H9 (cell line): ENCODE measurements around the gene SURF2. TPM values are rescaled to one million over a fixed set of nuclear protein-coding genes. Genes with fewer than 3 reads are reported as not detected.

ENCODE experiments used
- DNase-seq: peaks from one replicate; pipeline ENCODE4 v3.0.0-alpha.2; 2017
- H2AFZ ChIP-seq: one replicate; pipeline ENCODE4 v1.6.1; 2013; ENCODE audit warnings: mild to moderate bottlenecking, low read length, control low read depth, moderate library complexity
- H2AK5ac ChIP-seq: 2 replicates; pipeline ENCODE4 v1.6.1; 2013; ENCODE audit warnings: low read length, control low read depth, mixed read lengths; ENCODE audit not compliant: insufficient read length
- H2BK120ac ChIP-seq: one replicate; pipeline ENCODE4 v1.6.1; 2013; ENCODE audit warnings: low read depth, mild to moderate bottlenecking, low read length, control low read depth, inconsistent platforms; ENCODE audit not compliant: poor library complexity, severe bottlenecking
- H2BK12ac ChIP-seq: 2 replicates; pipeline ENCODE4 v1.6.1; 2013; ENCODE audit warnings: low read length, control low read depth, mixed read lengths, low read depth; ENCODE audit not compliant: insufficient read length
- H2BK15ac ChIP-seq: 2 replicates; pipeline ENCODE4 v1.6.1; 2013; ENCODE audit warnings: low read depth, low read length, control low read depth
- H2BK20ac ChIP-seq: one replicate; pipeline ENCODE4 v1.6.1; 2013; ENCODE audit warnings: low read depth, mild to moderate bottlenecking, low read length, control low read depth, inconsistent platforms; ENCODE audit not compliant: poor library complexity, severe bottlenecking
- H2BK5ac ChIP-seq: 2 replicates; pipeline ENCODE4 v1.6.1; 2013; ENCODE audit warnings: low read length, control low read depth, mixed read lengths; ENCODE audit not compliant: insufficient read length
- H3K14ac ChIP-seq: 2 replicates; pipeline ENCODE4 v1.6.1; 2013; ENCODE audit warnings: low read length, control low read depth; ENCODE audit not compliant: insufficient read depth
- H3K18ac ChIP-seq: 2 replicates; pipeline ENCODE4 v1.6.1; 2013; ENCODE audit warnings: low read depth, mild to moderate bottlenecking, mixed read lengths, low read length, control low read depth; ENCODE audit not compliant: insufficient read length
- H3K23ac ChIP-seq: 2 replicates; pipeline ENCODE4 v1.6.1; 2013; ENCODE audit warnings: low read length, control low read depth, mixed read lengths, low read depth; ENCODE audit not compliant: insufficient read length
- H3K23me2 ChIP-seq: 2 replicates; pipeline ENCODE4 v1.6.1; 2013; ENCODE audit warnings: low read depth, mild to moderate bottlenecking, mixed read lengths, low read length, control low read depth; ENCODE audit not compliant: insufficient read length, poor library complexity, severe bottlenecking
- H3K27ac ChIP-seq: 2 replicates; pipeline ENCODE4 v1.5.1; 2013; ENCODE audit warnings: low read length, control low read depth, mixed read lengths, low read depth; ENCODE audit not compliant: insufficient read length
- H3K27me3 ChIP-seq: 2 replicates; pipeline ENCODE4 v1.6.1; 2013; ENCODE audit warnings: low read length, control low read depth, inconsistent platforms; ENCODE audit not compliant: insufficient read depth
- H3K4ac ChIP-seq: 2 replicates; pipeline ENCODE4 v1.6.1; 2013; ENCODE audit warnings: low read depth, mild to moderate bottlenecking, control low read depth, inconsistent platforms, low read length, moderate library complexity
- H3K4me1 ChIP-seq: 2 replicates; pipeline ENCODE4 v1.6.1; 2013; ENCODE audit warnings: low read length, control low read depth, inconsistent platforms; ENCODE audit not compliant: insufficient read depth
- H3K4me2 ChIP-seq: 2 replicates; pipeline ENCODE4 v1.6.1; 2013; ENCODE audit warnings: low read length, control low read depth, mixed read lengths; ENCODE audit not compliant: insufficient read length, insufficient read depth
- H3K56ac ChIP-seq: 2 replicates; pipeline ENCODE4 v1.6.1; 2013; ENCODE audit warnings: low read depth, mild to moderate bottlenecking, mixed read lengths, low read length, control low read depth; ENCODE audit not compliant: insufficient read length
- H3K79me1 ChIP-seq: 2 replicates; pipeline ENCODE4 v1.6.1; 2013; ENCODE audit warnings: low read depth, mild to moderate bottlenecking, moderate library complexity, low read length, control low read depth, inconsistent platforms; ENCODE audit not compliant: insufficient read depth, poor library complexity, severe bottlenecking
- H3K79me2 ChIP-seq: 2 replicates; pipeline ENCODE4 v1.6.1; 2013; ENCODE audit warnings: low read length, control low read depth, inconsistent platforms; ENCODE audit not compliant: insufficient read depth
- H3K9ac ChIP-seq: 2 replicates; pipeline ENCODE4 v1.6.1; 2013; ENCODE audit warnings: low read length, control low read depth, mixed read lengths; ENCODE audit not compliant: insufficient read length; ENCODE audit errors: extremely low read depth
- H3K9me3 ChIP-seq: one replicate; pipeline ENCODE4 v1.6.1; 2013; ENCODE audit warnings: low read depth, low read length, inconsistent platforms; ENCODE audit not compliant: control insufficient read depth
- H3T11ph ChIP-seq: one replicate; pipeline ENCODE4 v1.6.1; 2013; ENCODE audit warnings: mild to moderate bottlenecking, low read length, control low read depth, inconsistent platforms
- H4K20me1 ChIP-seq: one replicate; pipeline ENCODE4 v1.6.1; 2013; ENCODE audit not compliant: control insufficient read depth, insufficient read length, insufficient read depth
- H4K5ac ChIP-seq: 2 replicates; pipeline ENCODE4 v1.6.1; 2013; ENCODE audit warnings: low read depth, mild to moderate bottlenecking, mixed read lengths, low read length, control low read depth; ENCODE audit not compliant: insufficient read length
- H4K8ac ChIP-seq: replicated peaks from 2 replicates; pipeline ENCODE4 v1.6.1; 2013; ENCODE audit warnings: low read length, control low read depth, mixed read lengths, low read depth; ENCODE audit not compliant: insufficient read length
- H4K91ac ChIP-seq: 2 replicates; pipeline ENCODE4 v1.6.1; 2013; ENCODE audit warnings: low read depth, mild to moderate bottlenecking, moderate library complexity, mixed read lengths, low read length, control low read depth; ENCODE audit not compliant: insufficient read length
- H3K27ac Mint-ChIP-seq, 3 experiments: 2 replicates in 2 of 3; 3 replicates in 1 of 3; pipeline ENCODE4 v1.8.0; 2020 to 2021; ENCODE audit warnings: mixed read lengths in 3 of 3, mild to moderate bottlenecking in 1 of 3, moderate library complexity in 1 of 3
- H3K27me3 Mint-ChIP-seq: 2 replicates; pipeline ENCODE4 v1.8.0; 2021; ENCODE audit warnings: low read depth, mild to moderate bottlenecking, moderate library complexity, mixed read lengths
- H3K36me3 Mint-ChIP-seq, 3 experiments: 2 replicates in 2 of 3; 3 replicates in 1 of 3; pipeline ENCODE4 v1.8.0; 2020 to 2021; ENCODE audit warnings: low read depth in 3 of 3, mixed read lengths in 3 of 3; ENCODE audit not compliant: insufficient read depth in 1 of 3
- H3K4me1 Mint-ChIP-seq, 2 experiments: 2 replicates each; pipeline ENCODE4 v1.8.0; 2020; ENCODE audit warnings: mixed read lengths in 2 of 2
- H3K4me3 Mint-ChIP-seq, 2 experiments: 2 replicates in 1 of 2; 3 replicates in 1 of 2; pipeline ENCODE4 v1.8.0; 2020 to 2021; ENCODE audit warnings: mild to moderate bottlenecking in 2 of 2, mixed read lengths in 2 of 2, moderate library complexity in 1 of 2
- H3K9me3 Mint-ChIP-seq, 2 experiments: 2 replicates in 1 of 2; 3 replicates in 1 of 2; pipeline ENCODE4 v1.8.0; 2020; ENCODE audit warnings: mild to moderate bottlenecking in 2 of 2, mixed read lengths in 2 of 2, moderate library complexity in 1 of 2
- CTCF ChIP-seq: fragments of 200-600 bp; sonication (generic); conservative IDR thresholded peaks from 3 replicates; pipeline ENCODE4 v1.8.0; 2021; ENCODE audit warnings: antibody characterized with exemption, mild to moderate bottlenecking
- WGBS: extraction: QIAGEN DNeasy Blood & Tissue Kit; methylation state at CpG from one replicate; pipeline ENCODE4 v1.1.7; 2013; ENCODE audit warnings: missing lambda C conversion rate, low lambda C conversion rate, mixed read lengths; ENCODE audit not compliant: insufficient read length; ENCODE audit errors: extremely low coverage; 5-methylcytosine and 5-hydroxymethylcytosine counted together
- total RNA-seq: library from RNA; stranded (reverse); gene quantifications from 2 replicates; pipeline ENCODE4 v1.2.1, GENCODE V29; 2021

Gene SURF2
- total RNA-seq, 1 experiment from 2014 or later, result 44.4 TPM

DNA sequence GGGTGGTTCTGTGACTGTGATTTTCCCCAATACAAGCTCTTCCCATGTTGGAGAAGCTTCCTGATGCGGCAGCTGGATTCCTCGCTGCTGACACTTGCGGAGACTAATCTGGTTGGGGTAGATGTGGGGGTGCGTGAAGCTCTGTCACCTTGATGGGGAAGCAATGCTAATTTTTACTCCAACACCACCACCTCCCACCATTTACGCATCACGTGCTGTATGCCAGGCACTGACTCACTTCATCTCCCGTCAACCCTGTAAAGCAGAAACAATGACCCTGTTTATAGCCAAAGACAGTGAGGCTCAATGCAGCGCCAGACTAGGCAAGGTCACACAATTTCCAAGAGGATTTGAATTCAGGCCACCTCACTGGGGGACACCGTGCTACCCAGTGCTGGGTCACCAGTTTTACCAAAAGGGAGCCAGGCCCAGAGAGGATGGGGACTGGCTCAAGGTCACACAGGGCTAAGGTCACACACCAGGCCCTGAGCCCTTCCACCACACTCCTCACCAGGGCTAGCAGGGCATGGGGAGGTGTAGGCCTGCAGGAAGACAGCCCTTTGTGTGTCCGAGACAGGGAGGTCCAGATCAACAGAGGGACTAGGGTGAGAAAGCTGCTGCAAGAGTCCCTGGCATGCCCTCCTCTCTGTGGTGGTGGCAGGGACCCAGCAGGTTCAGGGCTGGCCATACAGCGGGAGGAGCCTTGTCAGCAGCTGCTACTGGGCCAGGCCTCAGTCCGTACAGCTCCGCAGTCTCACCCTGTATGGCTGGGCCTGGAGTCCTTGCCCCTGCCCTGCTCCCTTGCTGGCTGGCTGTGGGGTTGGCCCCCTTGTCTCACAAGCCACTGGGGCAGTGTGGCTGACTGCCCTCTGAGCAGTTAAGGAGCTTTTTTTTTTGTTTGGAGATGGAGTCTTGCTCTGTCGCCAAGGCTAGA lies 23.1 kb downstream of the SURF2 start:
- H3T11ph ChIP-seq, result no peak overlapping the region
- no peak overlapping the region for H3K27ac Mint-ChIP-seq
- TF ChIP-seq CTCF, result no peak

More for the DNA sequence above, 23.1 kb downstream of the SURF2 start:
- Histone ChIP-seq H2BK12ac (no peak overlapping the region), H3K4me2 (no peak overlapping the region), H3K18ac (no peak overlapping the region), H2BK5ac (no peak overlapping the region), H3K79me2 (peaks cover 8% of the 10 kb centered on the region; the same call in 1 of the 2 replicates), H2AK5ac (no peak overlapping the region), H2AFZ (no peak overlapping the region), H2BK20ac (no peak overlapping the region), H2BK15ac (no peak overlapping the region), H3K23ac (no peak overlapping the region), H4K20me1 (peaks cover 3% of the 10 kb centered on the region), H4K5ac (no peak overlapping the region), H2BK120ac (no peak overlapping the region), H3K27ac (no peak overlapping the region), H4K8ac (no peak overlapping the region), H3K4ac (no peak overlapping the region), H3K4me1 (no peaks in the 10 kb centered on the region), H3K23me2 (peaks cover 6% of the 10 kb centered on the region), H3K27me3 (no peaks in the 10 kb centered on the region), H3K9ac (no peak overlapping the region), H3K9me3 (no peaks in the 10 kb centered on the region), H3K79me1 (no peaks in the 10 kb centered on the region), H3K56ac (no peak overlapping the region), H4K91ac (no peak overlapping the region), H3K14ac (no peak overlapping the region; the same call in 1 of the 2 replicates)
- no peak for DNase-seq
- Mint-ChIP-seq H3K4me3 (no peak overlapping the region; a peak in 1 of 5 replicates), H3K4me1 (peaks cover 6 to 8% of the 10 kb centered on the region in 2 experiments), H3K9me3 (peaks cover 3 to 4% of the 10 kb centered on the region in 2 experiments; a peak in 3 of 5 replicates), H3K36me3 (peaks cover 6% of the 10 kb centered on the region in 3 experiments; a peak in 5 of 7 replicates), H3K27me3 (peaks cover 30% of the 10 kb centered on the region)
- WGBS, result no CpG with 5 or more reads among the region's 14 CpGs
